Activated T-helper 1 cell treated with anti-CD3 and anti-CD28 coated beads, Interleukin-12 subunit alpha, Interleukin-12 subunit beta, Interleukin-2, Interleukin-4 antibody, amounts not matched to agents 30 ng/mL and 10 ng/mL and 1 ng/mL, durations not matched to agents 14 hours and 24 hours and 36 hours (primary cell): ENCODE measurements around the gene FAM181B. TPM values are rescaled to one million over a fixed set of nuclear protein-coding genes. Genes with fewer than 3 reads are reported as not detected.
"Not testable (repeated sequence)": the region's sequence is repeated elsewhere in the genome, so short reads cannot be mapped to it uniquely, and the experiment has no call there.

Experiments
- DNase-seq: peaks from one replicate; pipeline ENCODE4 v3.0.0; 2021; ENCODE audit warnings: low spot score
- H3K27ac Mint-ChIP-seq: one replicate; pipeline ENCODE4 v1.8.0; 2021; ENCODE audit warnings: mild to moderate bottlenecking, mixed read lengths
- H3K27me3 Mint-ChIP-seq: one replicate; pipeline ENCODE4 v1.8.0; 2022; ENCODE audit warnings: mild to moderate bottlenecking, moderate library complexity, mixed read lengths; ENCODE audit not compliant: insufficient read depth
- H3K36me3 Mint-ChIP-seq: one replicate; pipeline ENCODE4 v1.8.0; 2021; ENCODE audit warnings: low read depth, mixed read lengths
- H3K4me1 Mint-ChIP-seq: one replicate; pipeline ENCODE4 v1.8.0; 2021; ENCODE audit warnings: low read depth, mixed read lengths
- H3K4me3 Mint-ChIP-seq: one replicate; pipeline ENCODE4 v1.8.0; 2021; ENCODE audit warnings: mild to moderate bottlenecking, moderate library complexity, mixed read lengths
- H3K9me3 Mint-ChIP-seq: one replicate; pipeline ENCODE4 v1.8.0; 2021; ENCODE audit warnings: mixed read lengths
- intact Hi-C: fragments of 100-400 bp; cut with micrococcal nuclease; formaldehyde crosslinking; loops from one replicate; pipeline ENCODE4 v1.15.1; 2024
- total RNA-seq: library from RNA; stranded (reverse); gene quantifications from 2 replicates; pipeline ENCODE4 v1.2.3, GENCODE V29; 2022

FAM181B gene
- total RNA-seq, 1 donor from 2014 or later: not detected

GRCh38 chr11:82692981-82693380 is 40.7 kb downstream of the FAM181B start:
- H3K4me1 Mint-ChIP-seq: no peaks in the 10 kb centered on the region
- no peak for DNase-seq
- H3K27ac Mint-ChIP-seq: no peak overlapping the region
- no peaks in the 10 kb centered on the region for H3K9me3 Mint-ChIP-seq
- H3K27me3 Mint-ChIP-seq: peaks cover 16% of the 10 kb centered on the region
- intact Hi-C loops: loop anchor here (5.0 kb wide), 1 partner anchor 376 kb away; no protein-coding TSS in a partner anchor
- H3K4me3 Mint-ChIP-seq: no peak overlapping the region
- no peaks in the 10 kb centered on the region for H3K36me3 Mint-ChIP-seq

GRCh38 chr11:82689347-82689746 is 44.3 kb downstream of the FAM181B start:
- H3K4me3 Mint-ChIP-seq, H3K27ac Mint-ChIP-seq, H3K36me3 Mint-ChIP-seq, H3K4me1 Mint-ChIP-seq, DNase-seq, H3K9me3 Mint-ChIP-seq: not testable (repeated sequence)
- H3K27me3 Mint-ChIP-seq: peaks cover 12% of the 10 kb centered on the region
- intact Hi-C loops: loop anchor here (10.0 kb wide), 1 partner anchor 1125 kb away; no protein-coding TSS in a partner anchor

GRCh38 chr11:82686211-82686610 is 47.5 kb downstream of the FAM181B start:
- Mint-ChIP-seq H3K4me1 (no peaks in the 10 kb centered on the region), H3K36me3 (no peaks in the 10 kb centered on the region), H3K9me3 (no peaks in the 10 kb centered on the region), H3K27me3 (peaks cover 7% of the 10 kb centered on the region), H3K4me3 (no peak overlapping the region), H3K27ac (no peak overlapping the region)
- intact Hi-C loops: loop anchor here (10.0 kb wide), 1 partner anchor 1129 kb away; no protein-coding TSS in a partner anchor
- DNase-seq: no peak

- H3K27me3 Mint-ChIP-seq: peaks cover 7% of the 10 kb centered on the region
- H3K9me3 Mint-ChIP-seq: no peaks in the 10 kb centered on the region
- intact Hi-C loops: loop anchor here (10.0 kb wide), 1 partner anchor 1132 kb away; no protein-coding TSS in a partner anchor
- H3K36me3 Mint-ChIP-seq: no peaks in the 10 kb centered on the region
- no peak overlapping the region for H3K27ac Mint-ChIP-seq
- DNase-seq: no peak
- no peak overlapping the region for H3K4me3 Mint-ChIP-seq
- no peaks in the 10 kb centered on the region for H3K4me1 Mint-ChIP-seq
Measured at GRCh38 chr11:82683029-82683428, 50.6 kb downstream of the FAM181B start.

- no peak for DNase-seq
- Mint-ChIP-seq H3K27me3 (peaks cover 4% of the 10 kb centered on the region), H3K4me1 (no peaks in the 10 kb centered on the region), H3K36me3 (no peaks in the 10 kb centered on the region), H3K27ac (no peak overlapping the region), H3K4me3 (no peak overlapping the region), H3K9me3 (no peaks in the 10 kb centered on the region)
- intact Hi-C loops: loop anchor here (1.0 to 10.0 kb wide), 2 partner anchors 185 to 1133 kb away; no protein-coding TSS in a partner anchor
Measured at GRCh38 chr11:82682003-82682751, 51.5 kb downstream of the FAM181B start.

GRCh38 chr11:82680252-82680651 is 53.4 kb downstream of the FAM181B start:
- Mint-ChIP-seq H3K27me3 (peaks cover 4% of the 10 kb centered on the region), H3K4me1 (no peaks in the 10 kb centered on the region), H3K27ac (no peak overlapping the region), H3K36me3 (no peaks in the 10 kb centered on the region), H3K4me3 (no peak overlapping the region), H3K9me3 (no peaks in the 10 kb centered on the region)
- no peak for DNase-seq
- intact Hi-C loops: loop anchor here (10.0 kb wide), 1 partner anchor 1135 kb away; no protein-coding TSS in a partner anchor

Other genes starting within 250 kb of the FAM181B start
- 22.7 and 24.0 TPM in 2 replicates for gene PRCP, start 166.6 kb upstream of the FAM181B start, total RNA-seq
- gene DDIAS, start 167.9 kb upstream of the FAM181B start, total RNA-seq: 28.7 and 29.4 TPM in 2 replicates